IPS-NIHi11 (cell line): ENCODE results near the gene TTBK2.
"Not testable (repeated sequence)": the region's sequence is repeated elsewhere in the genome, so short reads cannot be mapped to it uniquely, and the experiment has no call there.

Experiments
- DNase-seq: peaks from one replicate; pipeline ENCODE4 v3.0.0; 2012; ENCODE audit warnings: mixed read lengths, low spot score

The TTBK2 gene

DNA sequence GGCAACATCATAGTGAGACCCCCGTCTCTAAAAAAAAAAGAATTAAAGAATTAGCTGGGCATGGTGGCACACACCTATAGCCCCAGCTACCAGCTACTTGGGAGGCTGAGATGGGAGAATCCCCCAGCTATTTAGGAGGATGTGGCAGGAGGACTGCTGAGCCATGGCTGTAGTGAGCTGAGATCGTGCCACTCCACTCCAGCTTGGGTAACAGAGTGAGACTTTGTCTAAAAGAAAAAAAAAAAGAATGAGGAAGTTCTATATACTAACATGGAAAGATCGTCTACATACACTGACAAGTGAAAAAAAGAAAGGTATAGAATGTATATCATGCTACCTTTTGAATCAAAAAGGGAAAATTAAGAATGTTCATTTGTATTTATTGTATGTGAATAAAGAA lies 99.8 kb downstream of the TTBK2 start:
- DNase-seq = no peak

DNA sequence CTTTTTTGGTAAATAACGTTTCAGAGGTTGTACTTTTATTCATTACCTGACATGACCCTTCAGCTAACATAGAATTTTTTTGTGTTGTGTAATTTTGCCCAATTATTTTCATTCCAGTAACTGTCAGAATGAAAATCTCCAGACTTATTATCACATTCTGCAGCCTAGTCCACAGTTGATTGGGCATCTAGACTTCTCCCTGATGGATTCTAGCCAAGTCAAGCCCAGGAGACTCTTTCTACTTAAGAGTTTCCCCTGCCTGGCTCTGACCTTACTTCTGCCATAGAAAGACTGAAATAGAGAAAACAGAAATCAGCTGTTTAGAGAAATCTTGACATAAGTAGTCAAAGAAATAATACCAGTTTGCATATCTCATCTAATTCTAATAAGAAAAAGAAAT lies 100.8 kb downstream of the TTBK2 start:
- DNase-seq = no peak

DNA sequence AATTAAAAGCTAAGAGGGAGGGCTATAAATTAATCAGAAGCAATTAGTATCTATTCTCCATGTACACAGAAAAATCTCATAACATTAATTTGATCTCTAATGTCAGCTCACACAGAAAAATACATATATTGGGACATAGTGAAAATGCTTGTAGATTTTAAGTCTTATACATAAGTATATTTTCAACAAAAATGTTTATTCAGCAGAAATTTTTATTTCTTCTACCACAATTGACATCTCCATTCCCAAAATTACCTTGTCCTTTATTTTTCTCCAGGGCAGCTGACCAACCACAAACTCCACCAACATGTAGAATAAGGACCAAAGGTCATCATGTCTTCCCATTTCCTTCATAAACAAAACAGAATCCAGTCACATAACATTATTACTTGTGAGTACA lies 109.1 kb downstream of the TTBK2 start:
- DNase-seq = no peak

DNA sequence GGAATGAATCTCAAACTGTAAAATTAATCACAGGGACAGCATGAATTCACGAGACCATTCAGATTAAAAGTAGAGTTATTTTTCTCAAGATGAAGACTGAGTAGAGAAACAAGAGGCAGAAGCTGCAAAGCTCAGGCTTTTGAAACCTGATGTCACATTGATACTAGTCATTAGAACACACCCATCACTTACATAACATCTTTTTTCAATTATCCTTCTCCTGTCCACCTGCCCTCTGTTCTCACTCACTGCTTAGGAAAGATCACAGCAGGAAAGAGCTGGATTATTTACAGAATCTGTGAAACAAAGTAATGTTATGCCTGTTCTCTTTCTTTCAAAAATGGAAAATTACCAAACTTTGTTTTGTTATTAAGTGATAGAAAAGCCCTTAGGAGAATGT lies 111.7 kb downstream of the TTBK2 start:
- no peak for DNase-seq

DNA sequence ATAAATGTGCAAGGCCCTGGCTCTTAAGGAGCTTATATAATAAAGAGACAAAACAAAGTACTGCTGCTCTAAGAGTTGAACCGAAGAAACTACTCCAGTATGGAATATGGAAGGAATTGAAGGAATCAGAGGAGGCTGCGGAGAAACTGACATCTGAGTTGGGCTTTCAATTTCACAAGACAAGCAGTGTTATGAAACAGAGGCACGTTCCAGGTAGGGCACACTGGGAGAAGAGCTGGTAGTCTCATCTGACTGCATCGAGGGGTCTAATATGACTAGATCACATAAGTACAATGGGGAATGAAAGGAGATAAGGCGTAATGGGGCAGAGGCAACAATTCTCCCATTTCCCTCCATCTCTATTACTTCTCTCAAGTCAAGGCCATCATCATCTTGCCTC lies 115.3 kb downstream of the TTBK2 start:
- no peak for DNase-seq

DNA sequence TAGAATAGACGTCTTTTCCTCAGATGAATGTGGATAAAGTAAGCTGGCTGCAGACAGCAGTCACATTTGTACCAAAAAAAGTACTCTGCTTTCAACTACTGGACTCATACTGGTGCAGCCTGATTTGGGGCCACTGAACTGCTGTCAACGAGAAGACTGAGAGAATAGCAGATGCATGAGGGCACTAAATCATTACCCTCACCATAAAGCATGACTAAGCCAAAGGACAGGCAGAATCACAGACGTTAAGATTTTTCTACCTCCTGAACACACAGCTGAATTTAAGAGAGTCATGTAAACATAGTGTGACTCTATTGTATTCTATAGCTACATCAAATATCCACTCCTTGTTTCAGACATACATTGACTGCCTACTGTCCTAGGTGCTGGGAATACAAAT lies 115.8 kb downstream of the TTBK2 start:
- no peak for DNase-seq

DNA sequence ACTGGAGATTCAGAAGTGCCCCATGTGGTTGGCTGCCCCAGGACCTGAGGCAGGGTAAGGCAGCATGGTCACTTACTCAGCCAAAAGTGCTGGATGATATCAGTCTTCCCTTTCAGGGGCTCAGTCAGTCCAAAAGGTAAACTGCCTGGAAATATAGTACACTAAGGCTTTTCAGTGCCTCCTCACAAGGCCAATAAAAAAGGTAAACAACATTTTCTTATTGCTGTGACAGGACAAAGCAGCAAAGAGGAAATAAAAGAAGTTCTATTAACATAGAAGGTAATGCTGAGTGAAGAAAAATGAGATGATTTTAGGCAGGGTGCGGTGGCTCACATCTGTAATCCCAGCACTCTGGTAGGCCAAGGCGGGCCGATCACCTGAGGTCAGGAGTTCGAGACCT lies 117.1 kb downstream of the TTBK2 start:
- DNase-seq = no peak

DNA sequence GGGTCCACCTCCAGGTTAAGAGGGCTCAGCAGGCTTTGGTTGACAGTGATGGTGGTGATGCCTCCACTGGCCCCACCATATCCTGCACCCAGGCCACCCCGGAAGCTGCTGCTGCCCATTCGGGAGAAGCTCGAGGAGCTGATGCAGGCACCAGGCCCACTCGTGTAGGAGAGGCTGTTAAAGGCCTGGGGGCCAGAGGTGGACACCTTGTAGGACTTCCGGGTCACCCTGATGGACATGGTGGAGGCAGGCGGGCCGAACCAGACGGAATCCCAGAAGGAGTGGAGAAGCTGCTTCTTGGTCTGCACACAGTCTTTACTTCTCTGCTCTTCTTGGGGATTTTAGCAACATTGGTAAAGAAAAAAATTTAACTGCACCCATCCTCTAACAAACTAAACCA lies 118.4 kb downstream of the TTBK2 start:
- DNase-seq = no peak

DNA sequence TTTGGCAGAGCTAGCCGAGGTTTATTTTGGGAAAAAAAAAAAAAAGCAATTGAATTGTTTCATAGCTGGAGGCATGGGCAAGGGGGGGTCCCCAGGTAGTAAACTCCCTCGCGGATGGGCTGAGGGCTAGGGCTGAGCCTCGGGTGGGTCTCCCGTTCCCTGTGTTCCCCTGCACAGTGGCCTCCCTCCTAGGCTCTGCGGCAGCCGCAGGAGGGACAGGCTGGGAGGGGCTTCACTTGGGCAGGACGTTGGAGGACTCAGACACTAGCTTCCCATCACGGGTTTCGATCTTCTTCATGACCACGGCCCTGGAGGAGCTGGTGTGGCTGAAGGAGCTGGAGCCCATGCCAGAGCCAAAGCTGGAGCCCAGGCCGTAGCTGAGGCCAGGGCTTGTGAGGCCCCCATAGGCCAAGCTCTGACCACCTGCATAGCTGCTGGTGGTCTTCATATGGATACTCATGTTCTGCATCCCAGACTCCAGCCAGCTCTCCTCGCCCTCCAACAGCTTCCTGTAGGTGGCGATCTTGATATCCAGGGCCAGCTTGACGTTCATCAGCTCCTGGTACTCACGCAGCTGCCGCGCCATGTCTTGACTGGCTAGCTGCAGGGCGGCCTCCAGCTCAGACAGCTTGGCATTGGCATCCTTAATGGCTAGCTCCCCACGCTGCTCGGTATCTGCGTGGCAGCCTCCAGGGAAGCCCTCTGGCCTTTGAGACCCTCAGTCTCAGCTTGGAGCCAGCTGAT lies 119.7 kb downstream of the TTBK2 start:
- DNase-seq = no peak

DNA sequence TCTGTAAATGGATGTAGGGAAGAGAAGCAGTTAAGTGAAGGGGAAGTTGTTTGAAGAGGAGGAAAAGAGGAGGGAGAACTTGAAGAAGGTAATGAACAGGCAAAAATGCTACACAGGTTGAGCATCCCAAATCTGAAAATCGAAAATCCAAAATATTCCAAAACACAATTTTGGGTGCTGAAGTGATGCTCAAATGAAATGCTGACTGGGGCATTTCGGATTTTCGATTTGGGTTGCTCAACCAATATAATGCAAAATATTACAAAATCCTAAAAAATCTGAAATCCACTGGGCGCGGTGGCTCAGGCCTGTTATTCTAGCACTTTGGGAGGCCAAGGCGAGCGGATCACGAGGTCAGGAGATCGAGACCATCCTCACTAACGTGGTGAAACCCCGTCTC lies 121.8 kb downstream of the TTBK2 start:
- DNase-seq = no peak

DNA sequence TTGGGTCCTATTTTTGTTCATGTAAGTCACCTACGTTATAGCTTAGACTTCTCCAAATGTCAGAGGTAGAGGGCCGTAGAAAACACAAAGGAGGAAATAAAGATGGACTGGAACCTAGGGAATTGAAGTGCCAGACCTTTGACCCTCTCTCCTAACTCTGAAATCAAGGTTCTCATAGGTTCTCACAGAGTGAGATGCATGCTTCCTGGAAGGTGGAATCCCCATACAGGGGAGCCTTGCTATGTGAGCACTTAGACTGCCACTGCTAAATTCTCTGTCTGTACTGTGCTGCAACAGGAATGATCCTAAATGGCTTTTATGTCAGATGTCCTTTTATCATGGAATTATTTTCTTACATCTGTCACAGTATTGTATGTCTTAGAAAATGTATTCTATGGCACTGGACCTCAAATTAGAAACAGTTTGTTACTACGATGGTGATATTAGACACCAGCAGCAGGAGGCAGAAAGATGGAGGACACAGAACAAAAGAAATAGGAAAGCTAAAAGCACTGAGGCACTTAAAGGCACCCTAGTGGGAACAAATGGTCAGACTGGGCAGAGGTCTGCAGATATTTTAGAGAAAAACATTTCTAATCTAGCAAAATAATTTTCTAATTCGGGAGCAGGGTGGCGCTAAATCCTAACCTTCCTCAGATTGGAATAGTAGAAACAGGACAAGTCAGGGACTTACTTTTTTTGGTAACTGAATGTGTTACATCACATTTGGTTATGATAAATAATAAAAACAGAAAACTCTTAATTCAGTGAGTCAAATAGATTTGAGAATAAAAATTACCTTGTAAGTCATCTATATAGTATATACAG lies 123.4 kb downstream of the TTBK2 start:
- DNase-seq = no peak

DNA sequence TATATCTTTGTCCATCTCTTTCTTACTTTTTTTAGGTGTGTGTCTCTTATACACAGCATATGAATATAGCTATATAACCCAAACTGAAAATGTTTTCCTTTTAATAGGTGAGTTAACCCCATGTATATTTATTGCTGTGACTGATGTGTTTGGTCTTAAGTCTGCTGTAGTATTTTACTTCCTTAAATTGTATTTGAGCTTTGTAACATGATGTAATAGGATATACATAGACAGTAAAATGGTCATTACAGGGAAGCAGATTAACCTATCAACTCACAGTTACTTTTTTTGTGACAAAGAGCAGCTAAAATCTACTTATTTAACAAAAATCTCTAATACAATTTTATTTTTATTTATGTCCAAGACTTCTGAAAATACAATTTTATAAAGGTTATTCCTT lies 131.9 kb downstream of the TTBK2 start:
- no peak for DNase-seq

DNA sequence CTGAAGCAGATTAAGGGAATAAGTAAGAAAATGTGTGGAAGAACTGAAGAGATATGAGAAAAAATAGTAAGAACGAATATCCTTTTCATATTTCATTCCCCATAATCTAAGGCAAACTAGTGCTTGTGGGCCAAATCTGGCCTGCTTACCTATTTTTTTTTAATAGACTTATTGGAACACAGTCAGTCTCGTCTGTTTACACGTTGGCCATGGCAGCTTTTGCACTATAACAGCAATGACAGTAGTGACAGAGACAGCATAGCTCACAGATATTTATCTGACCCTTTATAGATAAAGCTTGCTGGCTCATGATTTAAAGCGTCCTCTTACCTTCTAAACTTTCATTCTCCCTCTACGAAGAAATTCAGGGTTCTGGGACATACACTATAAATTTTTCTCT lies 133.6 kb downstream of the TTBK2 start:
- DNase-seq = no peak

DNA sequence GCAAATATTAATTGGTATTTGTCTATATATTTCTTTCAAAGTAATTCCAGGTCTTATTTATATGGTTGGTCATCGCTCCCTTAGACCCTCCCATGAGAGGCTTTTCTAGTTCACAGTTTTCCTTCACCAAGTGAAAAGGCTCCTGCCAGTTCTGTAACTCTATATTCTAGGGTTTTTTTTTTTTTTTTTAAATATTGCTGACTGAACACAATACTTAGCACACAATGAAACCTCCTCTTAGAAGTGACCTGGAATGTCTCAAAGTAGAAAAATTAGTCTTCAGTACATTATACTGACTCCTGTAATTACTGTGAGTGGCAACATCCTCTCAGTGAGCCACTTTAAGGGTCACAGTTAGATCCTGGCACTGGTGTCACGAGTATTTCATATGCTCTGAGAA lies 135.0 kb downstream of the TTBK2 start:
- no peak for DNase-seq

DNA sequence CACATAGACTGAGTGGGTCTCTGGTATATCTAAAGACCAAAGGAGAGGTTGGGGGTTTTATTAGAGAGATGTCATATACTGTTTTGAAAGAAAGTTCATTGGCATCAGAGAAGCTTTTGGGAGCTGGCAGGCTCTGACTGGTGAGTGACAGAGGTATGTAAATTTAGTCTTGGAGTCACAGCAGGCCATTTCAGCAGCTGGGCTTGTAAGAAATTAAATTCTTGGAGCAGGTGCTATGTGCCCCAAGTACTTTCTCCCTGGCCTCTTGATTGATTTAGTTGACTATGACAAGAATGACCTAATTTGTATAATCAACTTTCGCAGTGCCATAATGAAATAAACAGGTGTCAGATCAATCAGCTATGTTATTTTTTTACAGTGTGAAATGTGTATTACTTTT lies 135.9 kb downstream of the TTBK2 start:
- no peak for DNase-seq

DNA sequence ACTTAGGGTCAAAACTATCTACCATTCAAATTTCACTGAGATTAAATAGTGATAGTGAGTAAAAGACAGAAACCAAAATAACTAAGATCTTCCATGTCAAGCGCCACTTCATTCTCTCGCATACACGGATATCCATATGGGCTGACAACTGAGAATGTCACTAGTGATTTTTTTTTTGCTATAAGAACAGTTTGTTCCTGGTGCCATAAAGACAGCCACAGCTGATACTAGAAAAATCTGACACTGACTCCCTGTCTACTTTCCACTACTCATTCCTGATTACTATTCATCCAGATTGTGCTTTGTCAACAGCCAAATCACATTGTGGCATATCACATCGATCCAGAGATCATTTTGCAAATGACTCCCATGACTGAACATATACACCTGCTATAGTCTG lies 137.9 kb downstream of the TTBK2 start:
- no peak for DNase-seq

DNA sequence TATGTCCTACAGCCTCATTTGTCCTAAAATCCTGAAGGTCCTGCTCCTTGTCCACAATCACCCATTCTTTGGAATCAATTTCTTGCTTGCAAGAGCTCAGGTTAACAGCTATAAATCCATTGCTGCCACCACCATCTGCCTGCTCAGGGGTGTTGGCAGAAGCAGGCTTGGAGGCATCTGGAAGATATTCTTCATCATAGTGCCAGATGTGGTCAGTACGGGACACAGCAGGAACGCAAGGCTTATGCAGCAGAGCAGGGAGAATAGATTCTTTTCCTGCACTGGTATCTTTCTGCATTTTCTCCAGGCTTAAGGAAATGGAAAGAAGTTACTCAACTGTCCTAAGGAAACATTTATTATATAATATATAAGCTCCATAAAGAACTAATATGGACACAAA lies 145.2 kb downstream of the TTBK2 start:
- DNase-seq = no peak

DNA sequence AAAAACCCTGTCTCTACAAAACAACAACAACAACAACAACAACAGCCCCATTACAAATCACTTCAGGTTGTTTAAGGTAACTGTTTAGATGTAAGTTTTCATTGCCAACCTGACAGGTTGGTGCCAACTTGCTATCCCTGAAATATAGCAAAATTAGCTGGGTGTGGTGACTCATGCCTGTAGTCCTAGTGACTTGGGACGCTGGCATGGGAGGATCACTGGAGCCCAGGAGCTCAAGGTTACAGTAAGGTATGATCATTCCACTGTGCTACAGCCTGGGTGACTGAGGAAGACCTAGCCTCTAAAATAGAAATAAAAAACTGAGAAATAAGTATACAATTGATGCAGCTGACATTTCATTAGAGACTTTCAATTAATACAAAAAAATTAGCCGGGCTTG lies 147.7 kb downstream of the TTBK2 start:
- no peak for DNase-seq

DNA sequence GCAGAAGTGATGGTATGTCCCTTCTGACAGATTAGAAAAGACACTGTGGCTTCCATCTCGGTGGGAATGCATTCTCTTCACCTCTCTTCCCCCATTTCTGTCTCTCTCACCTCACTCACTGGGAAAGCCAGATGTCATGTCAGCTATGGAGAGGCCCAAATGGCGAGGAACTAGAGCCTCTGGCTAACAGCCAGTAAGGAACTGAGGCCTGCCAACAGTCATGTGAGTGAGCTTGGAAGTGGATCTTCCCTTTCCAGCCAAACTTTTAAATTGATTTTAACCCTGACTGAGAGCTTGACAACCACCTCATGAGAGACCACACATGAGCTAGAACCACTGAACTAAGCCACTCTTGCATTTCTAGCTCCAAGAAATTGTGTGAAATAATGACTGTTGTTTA lies 148.4 kb downstream of the TTBK2 start:
- no peak for DNase-seq

DNA sequence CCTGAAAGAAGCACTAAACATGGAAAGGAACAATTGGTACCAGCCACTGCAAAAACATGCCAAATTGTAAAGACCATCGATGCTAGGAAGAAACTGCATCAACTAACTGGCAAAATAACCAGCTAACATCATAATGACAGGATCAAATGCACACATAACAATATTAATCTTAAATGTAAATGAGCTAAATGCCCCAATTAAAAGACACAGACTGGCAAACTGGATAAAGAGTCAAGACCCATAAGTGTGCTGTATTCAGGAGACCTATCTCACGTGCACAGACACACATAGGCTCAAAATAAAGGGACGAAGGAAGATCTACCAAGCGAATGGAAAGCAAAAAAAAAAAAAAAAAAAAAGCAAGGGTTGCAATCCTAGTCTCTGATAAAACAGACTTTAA lies 154.5 kb downstream of the TTBK2 start:
- DNase-seq = not testable (repeated sequence)

DNA sequence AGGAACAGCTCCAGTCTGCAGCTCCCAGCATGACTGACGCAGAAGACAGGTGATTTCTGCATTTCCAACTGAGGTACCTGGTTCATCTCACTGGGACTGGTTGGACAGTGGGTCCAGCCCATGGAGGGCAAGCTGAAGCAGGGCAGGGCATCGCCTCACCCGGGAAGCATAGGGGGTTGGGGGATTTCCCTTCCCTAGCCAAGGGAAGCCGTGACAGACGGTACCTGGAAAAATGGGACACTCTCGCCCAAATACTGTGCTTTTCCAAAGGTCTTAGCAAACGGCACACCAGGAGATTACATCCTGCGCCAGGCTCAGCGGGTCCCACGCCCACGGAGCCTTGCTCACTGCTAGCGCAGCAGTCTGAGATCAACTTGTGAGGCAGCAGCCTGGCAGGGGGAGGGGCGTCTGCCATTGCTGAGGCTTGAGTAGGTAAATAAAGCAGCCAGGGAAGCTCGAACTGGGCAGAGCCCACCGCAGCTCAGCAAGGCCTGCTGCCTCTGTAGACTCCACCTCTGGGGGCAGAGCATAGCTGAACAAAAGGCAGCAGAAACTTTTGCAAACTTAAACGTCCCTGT lies 156.3 kb downstream of the TTBK2 start:
- DNase-seq = not testable (repeated sequence)

DNA sequence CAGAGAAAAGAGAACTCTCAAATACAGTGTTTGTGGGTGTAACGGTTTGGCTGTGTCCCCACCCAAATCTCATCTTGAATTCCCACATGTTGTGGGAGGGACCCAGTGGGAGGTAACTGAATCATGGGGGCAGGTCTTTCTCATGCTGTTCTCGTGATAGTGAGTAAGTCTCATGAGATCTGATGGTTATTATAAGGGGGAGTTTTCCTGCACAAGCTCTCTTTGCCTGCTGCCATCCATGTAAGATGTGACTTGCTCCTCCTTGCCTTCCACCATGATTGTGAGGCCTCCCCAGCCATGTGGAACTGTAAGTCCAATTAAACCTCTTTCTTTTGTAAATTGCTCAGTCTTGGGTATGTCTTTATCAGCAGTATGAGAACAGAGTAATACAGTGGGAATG lies 158.8 kb downstream of the TTBK2 start:
- DNase-seq = not testable (repeated sequence)

DNA sequence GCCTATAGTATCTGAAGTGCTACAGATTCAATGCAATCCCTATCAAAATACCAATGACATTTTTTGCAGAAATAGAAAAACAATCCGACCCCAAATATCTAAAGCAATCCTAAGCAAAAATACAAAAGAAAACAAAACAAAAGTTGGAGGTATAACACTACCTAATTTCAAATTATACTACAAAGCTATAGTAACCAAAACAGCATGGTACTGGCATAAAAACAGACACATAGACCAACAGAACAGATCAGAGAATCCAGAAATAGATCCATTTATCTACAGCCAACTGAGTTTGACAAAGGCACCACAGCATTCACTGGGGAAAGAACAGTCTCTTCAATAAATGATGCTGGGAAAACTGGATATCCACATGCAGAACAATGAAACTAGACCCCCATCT lies 159.8 kb downstream of the TTBK2 start:
- DNase-seq = no peak
